HG03521 (cell line): ENCODE results near the gene LRRC8D.

ENCODE experiments used
- ATAC-seq: cut with Tn5 transposase; IDR thresholded peaks from one replicate; pipeline ENCODE4 v1.9.1; 2021; ENCODE audit warnings: mild to moderate bottlenecking, moderate library complexity; ENCODE audit not compliant: unreplicated experiment

The LRRC8D gene

GRCh38 chr1:89865498-89866382 is 44.9 kb downstream of the LRRC8D start:
- no peak for ATAC-seq

- no peak for ATAC-seq
Observed at GRCh38 chr1:89866568-89866967, 45.7 kb downstream of the LRRC8D start.

GRCh38 chr1:89870998-89871397 is 50.2 kb downstream of the LRRC8D start:
- no peak for ATAC-seq

GRCh38 chr1:89871768-89872473 is 51.1 kb downstream of the LRRC8D start:
- ATAC-seq, result no peak

- ATAC-seq, result no peak
Observed at GRCh38 chr1:89872567-89872966, 51.7 kb downstream of the LRRC8D start.

GRCh38 chr1:89873288-89873687 is 52.5 kb downstream of the LRRC8D start:
- ATAC-seq, result no peak

- ATAC-seq, result no peak
Observed at GRCh38 chr1:89873770-89874169, 52.9 kb downstream of the LRRC8D start.

- ATAC-seq, result no peak
Observed at GRCh38 chr1:89876463-89876862, 55.6 kb downstream of the LRRC8D start.

- ATAC-seq, result no peak
Observed at GRCh38 chr1:89877756-89878155, 56.9 kb downstream of the LRRC8D start.

- no peak for ATAC-seq
Observed at GRCh38 chr1:89878256-89878655, 57.4 kb downstream of the LRRC8D start.

- ATAC-seq, result no peak
Observed at GRCh38 chr1:89880679-89881078, 59.8 kb downstream of the LRRC8D start.

- ATAC-seq, result no peak
Observed at GRCh38 chr1:89881415-89882058, 60.7 kb downstream of the LRRC8D start.

- no peak for ATAC-seq
Observed at GRCh38 chr1:89882348-89883029, 61.7 kb downstream of the LRRC8D start.

- no peak for ATAC-seq
Observed at GRCh38 chr1:89883030-89883379, 62.2 kb downstream of the LRRC8D start.

- ATAC-seq, result no peak
Observed at GRCh38 chr1:89884718-89885596, 64.1 kb downstream of the LRRC8D start.

- no peak for ATAC-seq
Observed at GRCh38 chr1:89887270-89887669, 66.4 kb downstream of the LRRC8D start.

- no peak for ATAC-seq
Observed at GRCh38 chr1:89887713-89888112, 66.9 kb downstream of the LRRC8D start.

- no peak for ATAC-seq
Observed at GRCh38 chr1:89888480-89889322, 67.9 kb downstream of the LRRC8D start.

- no peak for ATAC-seq
Observed at GRCh38 chr1:89889323-89889615, 68.4 kb downstream of the LRRC8D start.
